HepG2 (cell line): Measurements from ENCODE around the gene FOSB.

Source experiments
- EP300 ChIP-seq, 3 experiments: sonication (generic) in 1 of 3; formaldehyde crosslinking in 1 of 3; IDR thresholded peaks; 2 replicates each; pipeline versions ENCODE4 v1.5.1 to v1.6.1; 2011 to 2020; ENCODE audit warnings: low read depth in 2 of 3, low read length in 2 of 3, borderline replicate concordance in 1 of 3, improper control_type of control experiment in 1 of 3, mild to moderate bottlenecking in 1 of 3, missing genetic modification reagents in 1 of 3, moderate library complexity in 1 of 3
- FOXK2 ChIP-seq: fragments of 450-650 bp; IDR thresholded peaks from 2 replicates; pipeline ENCODE4 v1.6.1; 2016
- HNRNPLL ChIP-seq: fragments of 200-400 bp; formaldehyde crosslinking; IDR thresholded peaks from 2 replicates; pipeline ENCODE4 v1.6.1; 2017; ENCODE audit warnings: mild to moderate bottlenecking, low read depth, low read length; ENCODE audit not compliant: poor library complexity, severe bottlenecking
- HOXA3 ChIP-seq: sonication (generic); formaldehyde crosslinking; IDR thresholded peaks from 2 replicates; pipeline ENCODE4 v1.5.0; 2020; ENCODE audit warnings: missing genetic modification reagents
- RBAK ChIP-seq: sonication (generic); formaldehyde crosslinking; IDR thresholded peaks from 2 replicates; pipeline ENCODE4 v1.5.1; 2020; ENCODE audit warnings: mild to moderate bottlenecking, missing genetic modification reagents
- RNF2 ChIP-seq: fragments of 450-650 bp; conservative IDR thresholded peaks from 2 replicates; pipeline ENCODE4 v1.6.1; 2016; ENCODE audit warnings: low read depth
- SP2 ChIP-seq: sonication (generic); formaldehyde crosslinking; IDR thresholded peaks from 2 replicates; pipeline ENCODE4 v1.5.1; 2020; ENCODE audit warnings: mild to moderate bottlenecking, missing genetic modification reagents
- U2AF2 ChIP-seq: fragments of 200-400 bp; formaldehyde crosslinking; IDR thresholded peaks from 2 replicates; pipeline ENCODE4 v1.6.1; 2017; ENCODE audit warnings: low read depth, mild to moderate bottlenecking, low read length
- ZNF230 ChIP-seq: sonication (generic); formaldehyde crosslinking; IDR thresholded peaks from 2 replicates; pipeline ENCODE4 v1.4.0; 2020; ENCODE audit warnings: mild to moderate bottlenecking, missing genetic modification reagents
- ZNF530 ChIP-seq: sonication (generic); formaldehyde crosslinking; IDR thresholded peaks from 2 replicates; pipeline ENCODE4 v1.5.0; 2020; ENCODE audit warnings: low read depth, mild to moderate bottlenecking, missing genetic modification reagents
- ZNF563 ChIP-seq: sonication (generic); formaldehyde crosslinking; IDR thresholded peaks from 2 replicates; pipeline ENCODE4 v1.8.0; 2022; ENCODE audit warnings: mild to moderate bottlenecking, moderate library complexity, missing genetic modification reagents
- TF ChIP-seq, protein P1 (sequence below): sonication (generic); formaldehyde crosslinking; IDR thresholded peaks from 2 replicates; pipeline ENCODE4 v1.8.0; 2022; ENCODE audit warnings: mild to moderate bottlenecking, missing genetic modification reagents; ENCODE audit not compliant: insufficient replicate concordance
- TF ChIP-seq, protein P2 (sequence below): sonication (generic); formaldehyde crosslinking; IDR thresholded peaks from one replicate; pipeline ENCODE4 v1.5.1; 2020; ENCODE audit warnings: mild to moderate bottlenecking, missing genetic modification reagents; ENCODE audit errors: not compliant biosample characterization

DNA sequence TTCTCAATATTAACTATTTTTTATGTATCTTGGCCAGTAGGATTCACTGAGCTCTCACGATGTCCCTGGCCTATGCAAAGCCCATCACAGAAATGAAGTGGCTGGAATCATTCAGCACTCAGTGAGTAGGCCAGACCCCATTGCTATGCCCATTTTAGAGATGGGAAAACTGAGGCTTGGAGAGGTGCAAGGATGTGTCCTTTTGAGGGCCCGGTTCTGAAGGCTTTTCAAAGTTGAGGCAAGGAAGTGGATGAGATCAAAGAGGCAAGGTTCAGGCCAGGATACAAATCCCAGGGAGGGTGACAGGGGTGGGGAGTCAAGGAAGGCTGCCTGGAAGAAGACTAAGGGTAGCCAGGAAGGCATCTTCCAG is 25.4 kb upstream of the FOSB start:
- no peak for TF ChIP-seq ZNF530 (CRISPR knock-in tag)
- TF ChIP-seq, protein P1, sequence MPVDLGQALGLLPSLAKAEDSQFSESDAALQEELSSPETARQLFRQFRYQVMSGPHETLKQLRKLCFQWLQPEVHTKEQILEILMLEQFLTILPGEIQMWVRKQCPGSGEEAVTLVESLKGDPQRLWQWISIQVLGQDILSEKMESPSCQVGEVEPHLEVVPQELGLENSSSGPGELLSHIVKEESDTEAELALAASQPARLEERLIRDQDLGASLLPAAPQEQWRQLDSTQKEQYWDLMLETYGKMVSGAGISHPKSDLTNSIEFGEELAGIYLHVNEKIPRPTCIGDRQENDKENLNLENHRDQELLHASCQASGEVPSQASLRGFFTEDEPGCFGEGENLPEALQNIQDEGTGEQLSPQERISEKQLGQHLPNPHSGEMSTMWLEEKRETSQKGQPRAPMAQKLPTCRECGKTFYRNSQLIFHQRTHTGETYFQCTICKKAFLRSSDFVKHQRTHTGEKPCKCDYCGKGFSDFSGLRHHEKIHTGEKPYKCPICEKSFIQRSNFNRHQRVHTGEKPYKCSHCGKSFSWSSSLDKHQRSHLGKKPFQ (CRISPR knock-in tag), result no peak
- no peak for TF ChIP-seq HNRNPLL
- no peak for TF ChIP-seq HOXA3 (CRISPR knock-in tag)
- TF ChIP-seq, protein P2, sequence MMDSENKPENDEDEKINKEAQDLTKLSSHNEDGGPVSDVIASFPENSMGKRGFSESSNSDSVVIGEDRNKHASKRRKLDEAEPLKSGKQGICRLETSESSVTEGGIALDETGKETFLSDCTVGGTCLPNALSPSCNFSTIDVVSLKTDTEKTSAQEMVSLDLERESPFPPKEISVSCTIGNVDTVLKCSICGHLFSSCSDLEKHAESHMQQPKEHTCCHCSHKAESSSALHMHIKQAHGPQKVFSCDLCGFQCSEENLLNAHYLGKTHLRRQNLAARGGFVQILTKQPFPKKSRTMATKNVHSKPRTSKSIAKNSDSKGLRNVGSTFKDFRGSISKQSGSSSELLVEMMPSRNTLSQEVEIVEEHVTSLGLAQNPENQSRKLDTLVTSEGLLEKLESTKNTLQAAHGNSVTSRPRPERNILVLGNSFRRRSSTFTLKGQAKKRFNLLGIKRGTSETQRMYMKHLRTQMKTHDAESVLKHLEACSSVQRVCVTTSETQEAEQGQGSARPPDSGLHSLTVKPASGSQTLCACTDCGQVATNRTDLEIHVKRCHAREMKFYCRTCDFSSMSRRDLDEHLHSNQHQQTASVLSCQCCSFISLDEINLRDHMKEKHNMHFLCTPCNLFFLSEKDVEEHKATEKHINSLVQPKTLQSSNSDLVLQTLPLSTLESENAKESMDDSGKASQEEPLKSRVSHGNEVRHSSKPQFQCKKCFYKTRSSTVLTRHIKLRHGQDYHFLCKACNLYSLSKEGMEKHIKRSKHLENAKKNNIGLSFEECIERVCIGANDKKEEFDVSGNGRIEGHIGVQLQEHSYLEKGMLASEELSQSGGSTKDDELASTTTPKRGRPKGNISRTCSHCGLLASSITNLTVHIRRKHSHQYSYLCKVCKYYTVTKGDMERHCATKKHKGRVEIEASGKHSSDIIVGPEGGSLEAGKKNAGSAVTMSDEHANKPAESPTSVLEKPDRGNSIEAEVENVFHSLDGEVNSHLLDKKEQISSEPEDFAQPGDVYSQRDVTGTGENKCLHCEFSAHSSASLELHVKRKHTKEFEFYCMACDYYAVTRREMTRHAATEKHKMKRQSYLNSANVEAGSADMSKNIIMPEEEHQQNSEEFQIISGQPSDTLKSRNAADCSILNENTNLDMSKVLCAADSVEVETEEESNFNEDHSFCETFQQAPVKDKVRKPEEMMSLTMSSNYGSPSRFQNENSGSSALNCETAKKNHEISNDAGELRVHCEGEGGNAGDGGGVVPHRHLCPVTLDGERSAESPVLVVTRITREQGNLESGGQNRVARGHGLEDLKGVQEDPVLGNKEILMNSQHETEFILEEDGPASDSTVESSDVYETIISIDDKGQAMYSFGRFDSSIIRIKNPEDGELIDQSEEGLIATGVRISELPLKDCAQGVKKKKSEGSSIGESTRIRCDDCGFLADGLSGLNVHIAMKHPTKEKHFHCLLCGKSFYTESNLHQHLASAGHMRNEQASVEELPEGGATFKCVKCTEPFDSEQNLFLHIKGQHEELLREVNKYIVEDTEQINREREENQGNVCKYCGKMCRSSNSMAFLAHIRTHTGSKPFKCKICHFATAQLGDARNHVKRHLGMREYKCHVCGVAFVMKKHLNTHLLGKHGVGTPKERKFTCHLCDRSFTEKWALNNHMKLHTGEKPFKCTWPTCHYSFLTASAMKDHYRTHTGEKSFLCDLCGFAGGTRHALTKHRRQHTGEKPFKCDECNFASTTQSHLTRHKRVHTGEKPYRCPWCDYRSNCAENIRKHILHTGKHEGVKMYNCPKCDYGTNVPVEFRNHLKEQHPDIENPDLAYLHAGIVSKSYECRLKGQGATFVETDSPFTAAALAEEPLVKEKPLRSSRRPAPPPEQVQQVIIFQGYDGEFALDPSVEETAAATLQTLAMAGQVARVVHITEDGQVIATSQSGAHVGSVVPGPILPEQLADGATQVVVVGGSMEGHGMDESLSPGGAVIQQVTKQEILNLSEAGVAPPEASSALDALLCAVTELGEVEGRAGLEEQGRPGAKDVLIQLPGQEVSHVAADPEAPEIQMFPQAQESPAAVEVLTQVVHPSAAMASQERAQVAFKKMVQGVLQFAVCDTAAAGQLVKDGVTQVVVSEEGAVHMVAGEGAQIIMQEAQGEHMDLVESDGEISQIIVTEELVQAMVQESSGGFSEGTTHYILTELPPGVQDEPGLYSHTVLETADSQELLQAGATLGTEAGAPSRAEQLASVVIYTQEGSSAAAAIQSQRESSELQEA (CRISPR knock-in tag), result no peak
- TF ChIP-seq ZNF563 (CRISPR knock-in tag), result no peak
- no peak for TF ChIP-seq ZNF230
- no peak for TF ChIP-seq RBAK (CRISPR knock-in tag)
- no peak for TF ChIP-seq RNF2
- no peak for TF ChIP-seq EP300 (IDR thresholded peaks at IDR 0.05; ENCODE audit: low read depth in 2 of 2, low read length in 2 of 2)
- no peak for TF ChIP-seq EP300 (CRISPR knock-in tag; IDR thresholded peaks at IDR 0.05; ENCODE audit: borderline replicate concordance)
- TF ChIP-seq FOXK2, result no peak
- TF ChIP-seq U2AF2, result no peak
- no peak for TF ChIP-seq SP2 (CRISPR knock-in tag)
